Urinary bladder (tissue), 4 donors: ENCODE results near the gene CTAG1B. TPM values are rescaled to one million over a fixed set of nuclear protein-coding genes. Genes with fewer than 3 reads are reported as not detected.
"Not testable (repeated sequence)": the region's sequence is repeated elsewhere in the genome, so short reads cannot be mapped to it uniquely, and the experiment has no call there.

Source experiments
- DNase-seq: peaks from one replicate; pipeline ENCODE4 v3.0.0-alpha.2; 2015; ENCODE audit errors: extremely low spot score
- H3K27ac ChIP-seq: one replicate; pipeline ENCODE4 v1.5.1; 2013; ENCODE audit warnings: low read depth, mild to moderate bottlenecking, moderate library complexity
- H3K36me3 ChIP-seq: one replicate; pipeline ENCODE4 v1.6.1; 2013; ENCODE audit warnings: mild to moderate bottlenecking, moderate library complexity; ENCODE audit not compliant: insufficient read depth
- H3K4me1 ChIP-seq: one replicate; pipeline ENCODE4 v1.6.1; 2013; ENCODE audit warnings: mild to moderate bottlenecking, moderate library complexity; ENCODE audit not compliant: insufficient read depth
- H3K4me3 ChIP-seq: one replicate; pipeline ENCODE4 v1.5.1; 2013; ENCODE audit warnings: low read depth, low read length
- WGBS: extraction: QIAGEN DNeasy Blood & Tissue Kit; methylation state at CpG from one replicate; pipeline ENCODE4 v1.1.7; 2013; 5-methylcytosine and 5-hydroxymethylcytosine counted together
- polyA plus RNA-seq: library from polyadenylated mRNA; stranded (reverse); fragments of 200-250 nt; gene quantifications from one replicate; pipeline ENCODE4 v1.2.3, GENCODE V29; 2013
- total RNA-seq: library from RNA; depleted of rRNA; stranded (reverse); fragments of >200 nt; gene quantifications from one replicate; pipeline ENCODE4 v1.2.3, GENCODE V29; 2014
- donor health status: healthy with polysubstance abuse.
- donor health status: healthy.

CTAG1B gene
- total and polyA plus RNA-seq, 2 donors, result not detected

DNA sequence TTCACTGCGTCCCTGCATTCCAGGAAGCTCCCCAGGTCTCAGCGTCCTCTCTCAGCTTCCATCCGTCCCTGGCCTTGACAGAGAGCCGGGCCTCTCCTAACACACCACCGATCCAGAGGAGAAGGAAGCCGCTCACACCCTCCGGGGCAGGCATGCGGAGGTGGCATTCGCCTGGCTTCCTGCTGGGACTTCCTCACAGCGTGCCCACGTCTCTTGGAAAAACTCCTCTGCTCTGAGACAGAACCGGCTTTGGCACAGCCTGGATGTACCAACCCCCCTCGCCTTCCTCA lies 31.1 kb upstream of the CTAG1B start:
- no peak for DNase-seq
- H3K4me1 ChIP-seq, result no peaks in the 10 kb centered on the region
- WGBS, result 57% methylated on average over 13 of the region's 13 CpGs
- H3K27ac ChIP-seq, result no peak overlapping the region
- H3K36me3 ChIP-seq, result no peaks in the 10 kb centered on the region
- H3K4me3 ChIP-seq, result no peak overlapping the region

DNA sequence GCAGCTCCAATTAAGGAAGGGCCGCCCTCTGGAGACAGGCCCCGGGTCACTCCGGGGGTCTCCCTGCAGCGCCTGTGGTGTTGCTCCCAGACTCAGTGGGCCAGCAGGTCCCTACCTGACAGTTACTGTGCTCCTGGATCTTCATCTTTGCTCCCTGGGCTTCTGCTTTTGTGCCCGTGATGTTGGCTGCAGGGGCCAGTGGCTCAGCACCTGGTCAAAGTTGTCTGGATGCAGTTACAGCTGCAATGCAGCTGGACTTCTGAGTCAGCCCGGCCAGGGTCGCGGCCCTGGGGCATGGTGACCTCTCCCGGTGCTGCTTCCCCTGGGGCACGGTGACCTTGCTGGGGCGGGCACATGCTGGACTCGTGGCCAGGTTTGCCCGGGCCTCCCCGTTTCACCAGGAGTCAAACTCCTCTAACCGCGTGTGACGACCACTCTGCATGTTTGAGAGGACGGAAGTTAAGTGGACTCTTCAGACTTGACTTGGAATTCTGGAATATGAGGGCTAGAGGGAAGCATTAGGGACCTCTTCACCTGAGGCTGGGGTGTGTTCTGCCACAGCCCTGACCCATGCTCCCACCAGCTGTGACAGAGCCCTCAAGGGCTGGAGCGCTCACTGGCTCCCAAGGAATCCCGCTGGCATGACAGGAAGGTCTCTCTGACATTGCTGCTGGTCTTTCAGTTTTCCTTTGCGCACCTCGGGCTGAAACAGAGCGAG lies 30.6 kb upstream of the CTAG1B start:
- H3K4me1 ChIP-seq, result no peaks in the 10 kb centered on the region
- H3K4me3 ChIP-seq, result no peak overlapping the region
- no peaks in the 10 kb centered on the region for H3K36me3 ChIP-seq
- no peak for DNase-seq
- no peak overlapping the region for H3K27ac ChIP-seq
- WGBS, result 78% methylated on average over 23 of the region's 23 CpGs

DNA sequence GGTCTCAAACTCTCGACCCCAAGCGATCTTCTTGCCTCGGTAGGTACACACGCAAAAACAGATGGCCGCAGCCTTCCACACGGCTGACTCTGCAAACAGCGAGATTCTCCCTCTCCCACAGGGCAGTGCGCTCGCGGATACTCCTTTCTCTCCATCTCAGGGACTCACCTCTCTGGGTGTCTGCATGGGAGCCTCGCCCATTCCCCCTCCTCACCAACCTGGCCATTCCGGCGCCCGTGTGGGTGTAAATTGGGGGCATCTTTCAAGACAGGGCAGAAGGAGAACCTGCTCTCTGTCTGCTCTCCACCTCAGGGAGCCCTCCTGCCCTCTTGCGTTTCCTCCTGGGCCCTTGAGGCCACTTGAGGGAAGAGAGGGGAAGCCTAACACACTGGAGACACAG lies 29.8 kb upstream of the CTAG1B start:
- DNase-seq, result no peak
- no peak overlapping the region for H3K27ac ChIP-seq
- WGBS, result 81% methylated on average over 15 of the region's 15 CpGs
- H3K36me3 ChIP-seq, result no peaks in the 10 kb centered on the region
- no peak overlapping the region for H3K4me3 ChIP-seq
- H3K4me1 ChIP-seq, result no peaks in the 10 kb centered on the region

DNA sequence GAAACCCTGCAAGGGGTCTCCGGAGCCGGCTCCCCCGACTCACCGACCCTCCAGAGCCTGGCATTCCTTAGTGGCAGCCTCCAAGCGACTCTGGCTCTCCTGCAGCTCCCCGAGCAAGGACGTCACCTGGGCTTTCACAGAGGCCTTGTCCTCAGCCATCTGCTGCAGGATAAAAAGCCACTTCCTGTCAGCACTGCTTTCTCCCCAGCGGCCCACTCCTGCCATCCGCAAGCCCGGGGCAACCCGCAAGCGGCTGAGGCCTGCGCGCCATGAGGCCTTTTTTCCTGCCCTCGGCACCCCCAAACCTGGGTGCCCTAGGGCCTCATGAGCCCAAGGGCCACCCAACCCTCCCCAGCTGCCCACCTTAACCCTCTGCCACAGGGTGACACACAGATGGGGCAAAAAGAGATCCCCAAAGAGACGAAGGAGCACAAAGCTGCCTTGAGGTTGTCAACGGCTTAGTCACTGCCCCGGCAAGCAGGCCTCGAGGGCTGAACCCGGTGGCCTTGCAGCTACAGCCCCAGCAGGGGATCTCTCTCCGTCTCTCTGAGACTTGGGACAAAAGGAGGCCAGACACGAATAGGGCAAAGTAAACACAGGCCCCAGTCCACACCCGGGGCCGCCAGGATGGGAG lies 26.8 kb upstream of the CTAG1B start:
- not testable (repeated sequence) for H3K4me3 ChIP-seq, H3K4me1 ChIP-seq, DNase-seq, H3K27ac ChIP-seq, H3K36me3 ChIP-seq
- WGBS, result no CpG with 5 or more reads among the region's 24 CpGs

DNA sequence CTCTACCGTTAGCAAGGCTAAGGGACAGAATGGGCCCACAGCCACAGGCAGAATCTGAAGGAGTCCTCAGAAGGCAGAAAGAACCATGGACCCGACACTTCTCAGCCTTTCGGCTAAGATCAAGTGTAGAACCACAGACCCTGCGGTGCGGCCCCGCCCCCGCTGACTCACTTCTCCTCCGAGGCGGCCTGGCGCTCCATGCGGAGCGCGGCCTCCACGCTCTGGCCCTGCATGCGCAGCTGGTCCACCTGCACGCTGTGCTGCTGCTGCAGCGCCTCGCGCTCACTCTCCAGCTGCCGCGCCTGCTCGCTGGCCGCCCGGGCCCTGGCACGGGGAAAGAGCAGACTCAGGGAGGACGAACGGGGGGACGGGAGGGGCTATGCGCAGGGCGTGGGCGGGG lies 24.6 kb upstream of the CTAG1B start:
- not testable (repeated sequence) for H3K27ac ChIP-seq, DNase-seq, H3K36me3 ChIP-seq, H3K4me1 ChIP-seq, H3K4me3 ChIP-seq
- no CpG with 5 or more reads among the region's 31 CpGs for WGBS

DNA sequence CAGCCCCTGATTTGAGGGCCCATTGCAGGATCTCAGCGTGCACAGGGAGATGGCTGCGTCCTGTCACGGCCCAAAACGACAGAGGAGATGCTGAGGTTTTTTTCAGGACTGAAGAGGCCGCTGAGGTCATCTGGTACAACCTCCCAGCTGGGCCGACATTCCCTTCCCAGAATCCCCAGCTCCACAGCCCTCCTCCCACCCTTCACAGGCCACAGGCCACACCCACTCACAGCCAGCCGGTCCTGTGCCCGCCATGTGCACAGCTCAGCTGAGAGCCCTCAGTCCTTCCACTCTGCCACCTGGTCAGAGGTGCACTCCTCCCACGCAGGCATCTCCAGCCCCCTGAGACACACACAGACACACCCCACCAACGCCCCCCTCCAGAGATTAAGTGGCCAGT lies 22.7 kb upstream of the CTAG1B start:
- not testable (repeated sequence) for H3K27ac ChIP-seq, H3K36me3 ChIP-seq, H3K4me1 ChIP-seq, DNase-seq, H3K4me3 ChIP-seq
- no CpG with 5 or more reads among the region's 10 CpGs for WGBS

DNA sequence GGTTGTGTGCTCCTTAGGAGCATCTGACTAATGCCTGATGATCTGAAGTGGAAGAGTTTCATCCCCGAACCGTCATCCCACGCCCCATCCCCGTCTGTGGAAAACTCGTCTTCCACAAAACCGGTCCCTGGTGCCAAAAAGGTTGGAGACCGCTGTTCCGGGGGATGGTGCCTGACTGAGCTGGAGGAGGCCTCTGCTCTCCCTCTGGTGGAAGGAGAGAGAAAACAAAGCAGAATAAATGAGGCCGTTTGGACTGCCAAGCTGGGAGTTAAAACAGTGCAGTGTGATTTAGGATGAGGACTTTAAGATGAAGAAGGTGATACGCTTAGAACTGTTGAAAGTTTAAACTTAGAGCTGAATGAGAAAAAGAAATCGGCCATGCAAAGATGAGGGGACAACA lies 14.6 kb upstream of the CTAG1B start:
- H3K36me3 ChIP-seq, DNase-seq, H3K27ac ChIP-seq, H3K4me1 ChIP-seq, H3K4me3 ChIP-seq: not testable (repeated sequence)
- no CpG with 5 or more reads among the region's 11 CpGs for WGBS

DNA sequence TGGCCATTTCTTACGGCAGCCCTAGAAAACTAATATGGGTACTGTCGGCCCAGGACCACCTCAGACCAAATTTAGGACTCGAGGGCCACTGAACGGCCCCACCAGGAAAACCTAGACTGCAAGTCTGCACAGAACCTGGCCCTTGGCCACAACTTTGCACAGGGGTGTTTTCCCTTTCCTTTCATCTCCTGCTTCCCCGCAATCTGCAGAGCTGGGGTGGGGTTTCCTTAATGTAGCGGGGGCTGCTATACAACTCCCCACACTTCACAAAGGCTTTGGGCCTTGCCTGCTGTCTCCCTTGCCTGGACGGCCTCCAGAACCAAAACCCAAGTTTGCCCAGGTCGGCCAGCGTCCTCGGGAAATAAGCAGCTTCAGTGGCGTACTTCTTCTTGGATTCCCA lies 11.9 kb upstream of the CTAG1B start:
- no CpG with 5 or more reads among the region's 11 CpGs for WGBS
- H3K4me1 ChIP-seq, H3K4me3 ChIP-seq, DNase-seq, H3K36me3 ChIP-seq, H3K27ac ChIP-seq: not testable (repeated sequence)

DNA sequence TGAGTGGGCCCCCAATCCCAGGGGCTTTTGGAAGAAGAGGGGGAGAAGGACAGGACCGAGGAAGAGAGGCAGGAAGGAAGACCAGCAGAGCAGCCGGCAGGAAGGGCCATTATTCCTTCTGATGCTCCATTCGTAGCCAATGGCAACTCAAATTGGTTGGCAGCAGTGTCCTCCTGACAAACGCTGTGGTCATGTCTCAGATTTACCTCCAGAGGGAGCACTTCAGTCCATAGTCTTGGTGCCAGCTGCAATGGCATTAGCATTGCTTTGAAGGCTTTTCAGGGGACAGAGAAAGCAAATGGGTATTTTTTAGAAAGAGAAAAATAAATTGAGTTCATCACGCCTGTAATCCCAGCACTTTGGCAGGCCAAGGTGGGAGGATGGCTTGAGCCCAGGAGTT lies 9.9 kb upstream of the CTAG1B start:
- H3K4me3 ChIP-seq, DNase-seq, H3K36me3 ChIP-seq, H3K4me1 ChIP-seq, H3K27ac ChIP-seq: not testable (repeated sequence)
- WGBS, result no CpG with 5 or more reads among the region's 5 CpGs

DNA sequence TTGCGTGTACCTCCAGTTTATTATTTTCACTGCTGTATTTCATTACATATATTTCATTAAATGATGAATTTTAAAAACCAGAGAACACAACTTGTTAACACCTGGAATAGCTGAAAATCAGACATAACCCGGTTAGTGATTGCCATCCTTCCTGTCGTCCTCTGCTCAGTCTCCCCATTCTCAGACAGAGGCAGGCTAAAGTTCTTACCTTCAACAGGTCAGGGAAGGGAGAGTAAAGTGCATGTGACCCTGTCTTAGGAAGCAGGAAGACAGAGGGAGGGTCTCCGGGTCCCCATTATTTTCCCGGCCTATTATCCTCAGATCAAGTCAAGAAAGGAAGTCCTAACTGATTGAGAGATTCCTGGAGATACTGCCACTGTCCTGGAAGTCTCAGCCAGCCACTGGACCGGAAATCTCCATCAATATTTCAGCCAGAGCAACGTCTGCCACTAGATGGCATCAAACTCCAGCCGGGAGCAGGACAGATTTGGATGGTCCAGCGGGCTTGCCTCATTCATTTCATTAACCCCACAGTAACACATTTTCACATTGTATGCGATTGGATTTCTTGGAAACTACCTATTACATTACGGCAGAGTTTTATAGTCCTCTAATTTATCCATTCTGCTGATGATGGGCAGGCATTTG lies 1.8 kb upstream of the CTAG1B start:
- not testable (repeated sequence) for H3K4me3 ChIP-seq, H3K36me3 ChIP-seq, H3K4me1 ChIP-seq, H3K27ac ChIP-seq, DNase-seq
- whole genome bisulfite sequencing, result 18% methylated on average over 3 of the region's 11 CpGs

DNA sequence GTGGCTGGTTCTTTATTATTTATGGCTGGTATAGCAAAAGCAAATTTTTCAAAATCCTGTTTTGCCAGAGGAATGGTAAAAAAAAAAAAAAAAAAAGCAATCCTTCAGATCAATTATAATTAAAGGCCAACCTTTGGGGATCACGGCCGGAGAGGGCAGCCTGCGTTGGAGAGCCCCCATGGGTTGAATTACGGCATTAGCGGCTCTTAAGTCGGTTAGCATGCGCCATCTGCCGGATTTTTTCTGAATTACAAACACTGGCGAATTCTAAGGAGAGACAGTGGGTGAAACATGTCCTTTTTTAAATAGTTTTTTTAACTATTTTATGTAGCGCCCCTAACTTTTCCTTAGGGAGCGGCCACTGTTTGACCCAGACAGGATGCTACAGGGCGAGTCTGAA lies 5.5 kb downstream of the CTAG1B start:
- H3K27ac ChIP-seq, H3K4me1 ChIP-seq, DNase-seq, H3K36me3 ChIP-seq, H3K4me3 ChIP-seq: not testable (repeated sequence)
- 16% methylated on average over 5 of the region's 12 CpGs for WGBS

DNA sequence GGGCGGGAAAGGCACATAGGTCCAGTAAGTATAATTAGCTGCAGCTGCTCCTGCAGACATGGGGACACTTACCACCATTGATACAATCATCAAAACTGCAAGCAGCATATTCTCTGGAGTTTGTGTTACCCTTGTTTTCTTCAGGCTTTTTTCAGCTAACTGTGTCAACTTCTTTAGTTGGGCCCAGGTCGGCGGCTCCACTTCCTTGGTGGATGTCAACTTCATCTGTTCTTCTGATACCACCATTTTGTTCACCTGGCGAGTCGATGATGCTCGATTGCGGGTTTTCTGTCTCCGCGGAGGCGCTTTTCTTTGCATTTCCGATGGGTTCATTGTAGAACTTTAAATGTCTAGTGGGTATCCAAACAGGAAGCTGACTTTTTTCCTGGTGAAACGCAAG lies 7.9 kb downstream of the CTAG1B start:
- H3K4me1 ChIP-seq, DNase-seq, H3K27ac ChIP-seq, H3K4me3 ChIP-seq, H3K36me3 ChIP-seq: not testable (repeated sequence)
- 93% methylated on average over 12 of the region's 12 CpGs for WGBS

DNA sequence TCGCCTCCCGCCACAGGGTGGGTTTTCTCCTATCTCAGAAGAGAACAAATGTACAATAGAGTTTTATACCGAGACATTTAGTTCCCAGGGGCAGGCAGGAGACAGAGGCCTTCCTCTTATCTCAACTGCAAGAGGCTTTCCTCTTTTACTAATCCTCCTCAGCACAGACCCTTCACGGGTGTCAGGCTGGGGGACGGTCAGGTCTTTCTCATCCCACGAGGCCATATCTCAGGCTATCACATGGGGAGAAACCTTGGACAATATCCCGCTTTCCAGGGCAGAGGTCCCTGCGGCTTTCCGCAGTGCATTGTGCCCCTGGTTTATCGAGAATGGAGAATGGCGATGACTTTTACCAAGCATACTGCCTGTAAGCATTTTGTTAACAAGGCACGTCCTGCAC lies 10.3 kb downstream of the CTAG1B start:
- H3K4me1 ChIP-seq, H3K4me3 ChIP-seq, H3K36me3 ChIP-seq, H3K27ac ChIP-seq, DNase-seq: not testable (repeated sequence)
- 68% methylated on average over 12 of the region's 12 CpGs for WGBS

DNA sequence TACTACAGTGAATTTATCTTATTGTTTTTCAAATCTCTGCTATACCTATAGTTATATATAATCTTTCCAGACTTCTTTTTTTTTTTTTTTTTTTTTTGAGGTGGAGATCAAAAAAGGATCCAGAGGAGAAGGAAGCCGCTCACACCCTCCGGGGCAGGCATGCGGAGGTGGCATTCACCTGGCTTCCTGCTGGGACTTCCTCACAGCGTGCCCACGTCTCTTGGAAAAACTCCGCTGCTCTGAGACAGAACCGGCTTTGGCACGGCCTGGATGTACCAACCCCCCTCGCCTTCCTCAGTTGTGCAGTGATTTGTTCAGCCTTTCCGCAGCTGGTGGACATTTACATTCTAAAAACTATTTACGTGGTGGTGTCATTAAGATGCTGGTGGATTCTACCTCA lies 11.1 kb downstream of the CTAG1B start:
- not testable (repeated sequence) for H3K4me1 ChIP-seq, H3K36me3 ChIP-seq, DNase-seq, H3K27ac ChIP-seq, H3K4me3 ChIP-seq
- 80% methylated on average over 10 of the region's 11 CpGs for WGBS
